K562 (cell line): ENCODE results near the gene MAML1. TPM values are rescaled to one million over a fixed set of nuclear protein-coding genes. Genes with fewer than 3 reads are reported as not detected.

Source experiments
- ATAC-seq: fragments of 200-7000 bp; cut with Tn5 transposase; 3 replicates; pipeline ENCODE4 v1.9.1; 2020; ENCODE audit warnings: moderate library complexity
- BruUV-seq: library from RNA; stranded (reverse); fragments of 400-500 nt; replicated peaks from 2 replicates; lab custom pipeline; 2021; lab: Mats Ljungman, UMichigan
- CTCF ChIA-PET: fragments of 300-600 bp; formaldehyde crosslinking; extraction: SDS; loops from one replicate; lab custom pipeline; 2021; ENCODE audit warnings: low intra/inter-chr PET ratio; lab: Yijun Ruan, JAX
- POLR2A ChIA-PET: fragments of 300-600, 350-650 bp; sonication (Branson Sonifier 250); formaldehyde crosslinking; extraction: SDS; loops from one replicate; lab custom pipeline; 2021; ENCODE audit warnings: antibody characterized with exemption, inconsistent platforms; lab: Yijun Ruan, JAX
- DNase-seq, 4 experiments: peaks; one replicate each; pipeline versions ENCODE4 v3.0.0 to v3.0.0-alpha.2; 2011 to 2018; ENCODE audit warnings: low spot score in 3 of 4, mixed read lengths in 3 of 4; ENCODE audit errors: extremely low read depth in 1 of 4
- FAIRE-seq: peaks from 2 replicates; lab custom pipeline; 2011; peaks lifted over from hg19 to GRCh38; lab: Jason Lieb, UNC
- H2AFZ ChIP-seq: 2 replicates; pipeline ENCODE4 v1.6.0; 2011; ENCODE audit warnings: low read depth, low read length, control low read depth, inconsistent platforms
- H3K27ac ChIP-seq: fragments of 200-600 bp; 3 replicates; pipeline ENCODE4 v1.8.0; 2011; ENCODE audit warnings: low read depth, mild to moderate bottlenecking, control low read depth, inconsistent platforms, low read length, moderate library complexity, mixed read lengths; ENCODE audit errors: extremely low read depth
- H3K27me3 ChIP-seq, 2 experiments: fragments of 300-600 bp in 1 of 2; 2 replicates in 1 of 2; 3 replicates in 1 of 2; pipeline versions ENCODE4 v1.6.0 to v1.8.0; 2011; ENCODE audit warnings: inconsistent platforms in 2 of 2, low read length in 2 of 2, mild to moderate bottlenecking in 1 of 2, mixed read lengths in 1 of 2, moderate library complexity in 1 of 2; ENCODE audit not compliant: control insufficient read depth in 2 of 2, insufficient read depth in 2 of 2
- H3K36me3 ChIP-seq: fragments of 300-600 bp; 3 replicates; pipeline ENCODE4 v1.8.0; 2011; ENCODE audit warnings: mild to moderate bottlenecking, low read length, inconsistent platforms; ENCODE audit not compliant: control insufficient read depth, insufficient read depth
- H3K4me1 ChIP-seq, 2 experiments: fragments of 200-600 bp in 1 of 2; replicated peaks in 1 of 2; 2 replicates in 1 of 2; 3 replicates in 1 of 2; pipeline versions ENCODE4 v1.5.1 to v1.8.0; 2011; ENCODE audit warnings: inconsistent platforms in 2 of 2, low read length in 2 of 2, mild to moderate bottlenecking in 1 of 2, mixed read lengths in 1 of 2, moderate library complexity in 1 of 2; ENCODE audit not compliant: control insufficient read depth in 2 of 2, insufficient read depth in 2 of 2
- H3K4me2 ChIP-seq: 2 replicates; pipeline ENCODE4 v1.6.1; 2011; ENCODE audit warnings: low read length, control low read depth, inconsistent platforms, mixed read lengths; ENCODE audit not compliant: insufficient read depth
- H3K4me3 ChIP-seq: fragments of 200-600 bp; sonication (generic), shearing (Covaris generic); 2 replicates; pipeline ENCODE4 v1.5.1; 2016; ENCODE audit warnings: control low read depth, inconsistent platforms
- H3K79me2 ChIP-seq: fragments of 200-600 bp; 3 replicates; pipeline ENCODE4 v1.8.0; 2011; ENCODE audit warnings: low read length, inconsistent platforms; ENCODE audit not compliant: control insufficient read depth, insufficient read depth
- H3K9ac ChIP-seq, 2 experiments: 2 replicates each; pipeline versions ENCODE4 v1.6.0 to v1.6.1; 2011; ENCODE audit warnings: low read depth in 2 of 2, low read length in 2 of 2, control low read depth in 1 of 2, inconsistent platforms in 1 of 2, mild to moderate bottlenecking in 1 of 2, mixed read lengths in 1 of 2; ENCODE audit not compliant: insufficient read depth in 1 of 2
- H3K9me1 ChIP-seq: one replicate; pipeline ENCODE4 v1.6.0; 2011; ENCODE audit warnings: inconsistent platforms, mild to moderate bottlenecking, low read length, moderate library complexity; ENCODE audit not compliant: control insufficient read depth, insufficient read depth
- H3K9me3 ChIP-seq: replicated peaks from 2 replicates; pipeline ENCODE4 v1.5.1; 2011; ENCODE audit warnings: low read depth, low read length, inconsistent platforms; ENCODE audit not compliant: control insufficient read depth, insufficient read depth
- H4K20me1 ChIP-seq: replicated peaks from 2 replicates; pipeline ENCODE4 v1.6.1; 2011; ENCODE audit warnings: low read length, inconsistent platforms, mixed read lengths; ENCODE audit not compliant: control insufficient read depth, insufficient read depth
- CHCHD3 ChIP-seq: fragments of 250-450 bp; sonication (Bioruptor Pico); IDR thresholded peaks from 2 replicates; pipeline ENCODE4 v2.1.2; 2022; ENCODE audit warnings: mild to moderate bottlenecking
- LCOR ChIP-seq: sonication (generic); formaldehyde crosslinking; IDR thresholded peaks from 2 replicates; pipeline ENCODE4 v1.8.0; 2022; ENCODE audit warnings: mild to moderate bottlenecking, missing genetic modification reagents
- NELFE ChIP-seq: IDR thresholded peaks from 2 replicates; pipeline ENCODE4 v1.6.1; 2011; ENCODE audit warnings: mild to moderate bottlenecking; ENCODE audit not compliant: insufficient read depth, insufficient read length
- NR2C1 ChIP-seq, 2 experiments: fragments of 450-650 bp; IDR thresholded peaks; 2 replicates each; pipeline ENCODE4 v1.6.1; 2017; ENCODE audit warnings: mild to moderate bottlenecking in 2 of 2, antibody characterized with exemption in 1 of 2, inconsistent platforms in 1 of 2, missing compliant biosample characterization in 1 of 2, missing genetic modification characterization in 1 of 2
- SP1 ChIP-seq: sonication (generic); formaldehyde crosslinking; IDR thresholded peaks from 2 replicates; pipeline ENCODE4 v1.8.1; 2022; ENCODE audit warnings: mild to moderate bottlenecking, missing genetic modification reagents
- ZSCAN29 ChIP-seq: fragments of 450-650 bp; IDR thresholded peaks from 2 replicates; pipeline ENCODE4 v1.6.1; 2017
- ZZZ3 ChIP-seq: fragments of 450-650 bp; IDR thresholded peaks from 2 replicates; pipeline ENCODE4 v1.6.1; 2016; ENCODE audit warnings: antibody characterized with exemption, mild to moderate bottlenecking, moderate library complexity
- WGBS: fragments of 100-300 bp; shearing (Covaris generic); methylation state at CpG from one replicate; pipeline ENCODE4 v1.1.6; 2016; ENCODE audit warnings: low coverage, mixed read lengths; ENCODE audit not compliant: insufficient coverage; ENCODE audit errors: missing lambda C conversion rate; 5-methylcytosine and 5-hydroxymethylcytosine counted together
- in situ Hi-C: fragments of 300-500 bp; cut with MboI; formaldehyde crosslinking; loops from 4 replicates; pipeline ENCODE4 v1.15.0; 2018; ENCODE audit warnings: inconsistent platforms, mixed read lengths
- intact Hi-C: fragments of 100-400 bp; cut with micrococcal nuclease; formaldehyde crosslinking; loops from 2 replicates; pipeline ENCODE4 v1.14.2; 2022
- polyA plus RNA-seq, 8 experiments: library from polyadenylated mRNA; depleted of rRNA in 4 of 8; stranded (reverse) in 5 of 8; unstranded in 3 of 8; fragments of >200 nt; fragmentation: Nextera tagmentation in 2 of 8; fragmentation: Illumina TruSeq in 1 of 8; extraction: Ambion mirVana in 2 of 8; extraction: Trizol in 1 of 8; gene quantifications; 2 replicates each; pipeline versions ENCODE4 v1.2.1 to v1.2.3, GENCODE V29; 2011 to 2014; ENCODE audit warnings: inconsistent platforms in 1 of 8, missing spikeins in 1 of 8
- total RNA-seq, 7 experiments: library from RNA; depleted of rRNA in 6 of 7; stranded (reverse); fragments of >200 nt in 6 of 7; fragmentation: Illumina TruSeq in 2 of 7; extraction: Trizol in 2 of 7; gene quantifications; 2 replicates each; pipeline versions ENCODE4 v1.2.1 to v1.2.3, GENCODE V29; 2011 to 2021; ENCODE audit warnings: low replicate concordance in 1 of 7
- TF ChIP-seq, protein P1 (sequence below): IDR thresholded peaks from 2 replicates; pipeline ENCODE4 v1.6.1; 2011; ENCODE audit warnings: borderline replicate concordance, low read depth, mild to moderate bottlenecking, moderate library complexity, low read length; ENCODE audit not compliant: insufficient read depth, poor library complexity, severe bottlenecking

The MAML1 gene
- total and polyA plus RNA-seq, 9 of the 15 experiments (the other 6 are each of a cell fraction or from before 2014, with no cell fraction given), result 0.32 to 18.4 (median 7.0) TPM

DNA sequence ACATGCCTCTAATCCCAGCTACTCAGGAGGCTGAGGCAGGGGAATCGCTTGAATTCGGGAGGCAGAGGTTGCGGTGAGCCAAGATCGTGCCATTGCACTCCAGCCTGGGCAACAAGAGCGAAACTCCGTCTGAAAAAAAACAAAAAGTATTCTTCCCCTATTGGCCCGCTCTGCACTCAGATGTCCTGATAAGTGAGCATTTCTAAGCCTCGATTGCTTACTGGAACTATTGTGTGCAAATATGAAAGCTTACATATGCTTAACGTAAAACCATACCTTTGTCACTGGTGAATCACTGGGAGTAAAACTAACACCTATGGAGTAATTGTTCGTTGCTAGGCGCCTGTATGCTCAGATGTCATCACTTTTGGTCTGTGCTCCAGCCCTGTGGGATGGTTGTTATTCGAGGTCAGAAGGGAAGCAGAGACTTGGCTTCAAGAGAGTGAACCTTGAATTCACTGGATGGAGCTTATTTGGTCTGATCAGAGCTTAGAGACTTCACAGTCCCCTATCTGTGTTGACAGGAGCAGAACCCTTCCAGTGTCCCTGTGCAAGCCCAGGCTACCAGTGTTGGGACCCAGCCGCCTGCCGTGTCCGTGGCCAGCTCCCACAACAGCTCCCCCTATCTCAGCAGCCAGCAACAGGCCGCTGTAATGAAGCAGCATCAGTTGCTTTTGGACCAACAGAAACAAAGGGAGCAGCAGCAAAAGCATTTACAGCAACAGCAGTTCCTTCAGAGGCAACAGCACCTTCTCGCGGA, 35.9 kb downstream of the MAML1 start (continued):
- TF ChIP-seq NELFE, result no peak

DNA sequence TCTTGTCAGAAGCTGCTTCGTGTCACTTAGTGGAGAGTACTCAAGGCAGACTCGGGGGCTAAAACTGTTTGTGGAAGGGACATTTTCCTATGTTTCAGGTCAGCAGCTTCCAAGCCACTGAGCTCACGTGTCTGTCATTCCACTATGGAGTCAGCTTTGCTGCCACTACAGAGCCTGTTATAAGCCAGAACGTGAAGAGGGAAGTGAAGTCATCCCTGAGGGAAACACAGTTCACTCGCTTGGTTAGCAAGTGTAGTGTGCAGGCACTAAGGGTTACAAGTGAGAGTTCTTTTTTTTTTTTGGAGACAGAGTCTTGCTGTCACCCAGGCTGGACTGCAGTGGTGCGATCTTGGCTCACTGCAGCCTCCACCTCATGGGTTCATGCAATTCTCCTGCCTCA, 36.6 kb downstream of the MAML1 start:
- Histone ChIP-seq H4K20me1 (peaks cover 20% of the 10 kb centered on the region), H3K4me1 (peaks cover 21% of the 10 kb centered on the region in 2 experiments), H2AFZ (no peak overlapping the region), H3K79me2 (peaks cover 36% of the 10 kb centered on the region), H3K4me3 (no peak overlapping the region), H3K36me3 (peaks cover 90% of the 10 kb centered on the region), H3K4me2 (no peak overlapping the region), H3K9me3 (no peaks in the 10 kb centered on the region), H3K27ac (no peak overlapping the region), H3K9me1 (peaks cover 8% of the 10 kb centered on the region), H3K9ac (no peak overlapping the region), H3K27me3 (no peaks in the 10 kb centered on the region)
- ATAC-seq (no peak), FAIRE-seq (no peak), DNase-seq (no peak)
- ChIA-PET POLR2A (interaction anchor here (0.7 kb wide), 1 partner anchor 29 kb away, joined by 3 read pairs; no protein-coding TSS in a partner anchor), CTCF (no interaction called here)
- intact Hi-C loops, result loop anchor here (5.0 kb wide), 1 partner anchor 38 kb away; the partner anchor contains the start of gene MGAT4B
- WGBS, result 92% methylated on average over 6 of the region's 6 CpGs
- TF ChIP-seq, protein P1, sequence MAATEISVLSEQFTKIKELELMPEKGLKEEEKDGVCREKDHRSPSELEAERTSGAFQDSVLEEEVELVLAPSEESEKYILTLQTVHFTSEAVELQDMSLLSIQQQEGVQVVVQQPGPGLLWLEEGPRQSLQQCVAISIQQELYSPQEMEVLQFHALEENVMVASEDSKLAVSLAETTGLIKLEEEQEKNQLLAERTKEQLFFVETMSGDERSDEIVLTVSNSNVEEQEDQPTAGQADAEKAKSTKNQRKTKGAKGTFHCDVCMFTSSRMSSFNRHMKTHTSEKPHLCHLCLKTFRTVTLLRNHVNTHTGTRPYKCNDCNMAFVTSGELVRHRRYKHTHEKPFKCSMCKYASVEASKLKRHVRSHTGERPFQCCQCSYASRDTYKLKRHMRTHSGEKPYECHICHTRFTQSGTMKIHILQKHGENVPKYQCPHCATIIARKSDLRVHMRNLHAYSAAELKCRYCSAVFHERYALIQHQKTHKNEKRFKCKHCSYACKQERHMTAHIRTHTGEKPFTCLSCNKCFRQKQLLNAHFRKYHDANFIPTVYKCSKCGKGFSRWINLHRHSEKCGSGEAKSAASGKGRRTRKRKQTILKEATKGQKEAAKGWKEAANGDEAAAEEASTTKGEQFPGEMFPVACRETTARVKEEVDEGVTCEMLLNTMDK, result no peak
- TF ChIP-seq ZZZ3 (no peak), LCOR (no peak), CHCHD3 (CRISPR knock-in tag) (no peak), SP1 (no peak), NR2C1 (IDR thresholded peaks at IDR 0.05) (no peak), NR2C1 (tag; IDR thresholded peaks at IDR 0.05) (no peak), ZSCAN29 (no peak)
- no TSS peak for BruUV-seq
- in situ Hi-C loops, result no loop called here
